Panc1 (cell line): Measurements from ENCODE around the gene TUBE1.

Experiments used
- CTCF ChIP-seq: fragments of 450-650 bp; IDR thresholded peaks from 2 replicates; pipeline ENCODE4 v1.5.1; 2017; ENCODE audit warnings: mild to moderate bottlenecking
- POLR2AphosphoS5 ChIP-seq: IDR thresholded peaks from 2 replicates; pipeline ENCODE4 v1.6.1; 2012; ENCODE audit warnings: mild to moderate bottlenecking, low read depth, low read length, moderate library complexity
- REST ChIP-seq, 2 experiments: IDR thresholded peaks; 2 replicates each; pipeline ENCODE4 v1.6.1; 2011 to 2012; ENCODE audit warnings: low read depth in 2 of 2, control low read depth in 1 of 2, low read length in 1 of 2, mild to moderate bottlenecking in 1 of 2, moderate library complexity in 1 of 2; ENCODE audit not compliant: insufficient read depth in 1 of 2
- SIN3A ChIP-seq: IDR thresholded peaks from 2 replicates; pipeline ENCODE4 v1.6.1; 2012; ENCODE audit warnings: low read depth, mild to moderate bottlenecking, low read length, moderate library complexity, borderline replicate concordance; ENCODE audit not compliant: insufficient read depth
- TCF7L2 ChIP-seq: IDR thresholded peaks from 2 replicates; pipeline ENCODE4 v1.6.1; 2011; ENCODE audit warnings: mild to moderate bottlenecking, low read depth, low read length, inconsistent platforms

GRCh38 chr6:112044196-112044595, 43.1 kb downstream of the TUBE1 start:
- TF ChIP-seq CTCF (no peak), TCF7L2 (no peak), SIN3A (no peak), POLR2AphosphoS5 (no peak), REST (IDR thresholded peaks at IDR 0.05; ENCODE audit: insufficient read depth in 1 of 2, low read depth in 2 of 2, low read length in 1 of 2) (no peak)
